ENCODE data around the gene TTBK1.

TTBK1 gene

GRCh38 chr6:43271103-43271815, 28.0 kb downstream of the TTBK1 start:
- H3K27ac ChIP-seq (ENCODE audit: low read depth, low read length): no peak overlapping the region
- no peak overlapping the region for H3K23ac ChIP-seq (ENCODE audit: low read length)
- peaks cover 9% of the 10 kb centered on the region for H3K9me3 ChIP-seq (ENCODE audit: insufficient read depth, low read depth, low read length)
- no peaks in the 10 kb centered on the region for H3K79me2 ChIP-seq (ENCODE audit: control insufficient read depth, insufficient read depth, low read length, poor library complexity)
- no peak overlapping the region for H4K12ac ChIP-seq (ENCODE audit: low read depth, low read length)
- H3K14ac ChIP-seq (ENCODE audit: low read length): no peak overlapping the region
- no peak overlapping the region for H4K8ac ChIP-seq (ENCODE audit: low read depth, low read length)
- no peak overlapping the region for H2AK5ac ChIP-seq (ENCODE audit: low read length)
- no peak overlapping the region for H2BK120ac ChIP-seq (ENCODE audit: insufficient read depth, low read length, poor library complexity)
- no peak overlapping the region for H3K18ac ChIP-seq (ENCODE audit: low read length)
- no peak overlapping the region for H3K4me2 ChIP-seq (ENCODE audit: low read length)
- H3K79me1 ChIP-seq (ENCODE audit: low read length): no peaks in the 10 kb centered on the region
- no peak for DNase-seq
- H2BK5ac ChIP-seq (ENCODE audit: low read depth, low read length, poor library complexity): no peak overlapping the region
- peak overlapping the region; percentile 2 for H3K4me3 ChIP-seq (ENCODE audit: low read depth, low read length)
- no peak overlapping the region for H4K91ac ChIP-seq (ENCODE audit: low read depth, low read length)
- no peak overlapping the region for H2BK12ac ChIP-seq (ENCODE audit: low read length)
- peaks cover 29% of the 10 kb centered on the region for H3K27me3 ChIP-seq (ENCODE audit: insufficient read depth, low read length)
- no peak overlapping the region for H2AFZ ChIP-seq (ENCODE audit: insufficient read depth, low read length, poor library complexity)
- no CpG with 5 or more reads among the region's 8 CpGs for WGBS (ENCODE audit: extremely low coverage, insufficient coverage, insufficient read length)
- no peaks in the 10 kb centered on the region for H3K36me3 ChIP-seq (ENCODE audit: control insufficient read depth in 1 of 2, insufficient read depth in 2 of 2, low read length in 2 of 2)
- no peak overlapping the region for H3K4ac ChIP-seq (ENCODE audit: low read depth, low read length)
- H3K9ac ChIP-seq (ENCODE audit: low read length): no peak overlapping the region
- peaks cover 4 to 10% of the 10 kb centered on the region in 2 experiments for H3K4me1 ChIP-seq (ENCODE audit: control insufficient read depth in 1 of 2, insufficient read depth in 2 of 2, low read length in 2 of 2)

DNA sequence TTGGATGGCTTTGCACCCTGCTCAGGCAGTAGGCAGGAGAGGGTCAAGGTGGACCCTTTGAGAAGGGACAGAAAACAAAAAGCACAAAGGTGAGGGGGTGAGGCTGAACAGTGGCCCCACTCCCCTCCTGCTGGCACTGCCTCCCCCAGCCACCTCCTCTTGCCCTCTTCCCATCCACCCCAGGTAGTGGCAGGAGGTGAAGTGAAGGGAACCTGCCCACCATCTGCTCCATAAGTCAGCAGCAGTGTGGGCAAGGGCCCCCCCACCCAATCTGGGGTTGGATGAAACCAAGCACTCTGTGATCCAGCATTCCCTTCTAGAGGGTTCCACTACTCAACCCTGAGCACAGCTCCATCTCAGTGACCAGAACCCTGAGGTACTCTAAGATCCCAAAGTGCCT, 28.7 kb downstream of the TTBK1 start:
- H4K12ac ChIP-seq (ENCODE audit: low read depth, low read length): no peak overlapping the region

DNA sequence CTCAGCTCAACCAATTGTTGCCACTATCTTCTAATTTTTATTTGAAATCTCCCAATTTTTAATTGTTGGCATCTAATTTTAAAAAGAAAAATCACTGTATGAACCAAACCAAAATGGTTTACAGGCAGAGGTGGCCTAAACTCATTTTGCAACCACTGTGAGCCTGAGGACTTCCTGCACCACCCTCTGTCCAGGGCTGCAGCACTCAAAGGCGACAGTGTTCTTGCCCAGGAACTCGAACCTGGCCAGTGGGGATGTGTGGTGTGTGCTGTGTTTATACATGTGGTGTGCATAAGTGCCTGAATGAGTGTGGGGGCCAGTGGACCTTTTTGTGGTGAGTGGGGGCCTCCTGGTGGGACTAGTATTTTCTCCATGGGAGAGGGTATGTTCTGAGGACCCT, 30.4 kb downstream of the TTBK1 start:
- Histone ChIP-seq H3K18ac (ENCODE audit: low read length) (no peak overlapping the region), H4K12ac (ENCODE audit: low read depth, low read length) (no peak overlapping the region), H3K36me3 (ENCODE audit: control insufficient read depth in 1 of 2, insufficient read depth in 2 of 2, low read length in 2 of 2) (no peaks in the 10 kb centered on the region), H3K79me1 (ENCODE audit: low read length) (no peaks in the 10 kb centered on the region), H2BK12ac (ENCODE audit: low read length) (no peak overlapping the region), H2AK5ac (ENCODE audit: low read length) (no peak overlapping the region), H3K9me3 (ENCODE audit: insufficient read depth, low read depth, low read length) (peaks cover 16% of the 10 kb centered on the region), H2AFZ (ENCODE audit: insufficient read depth, low read length, poor library complexity) (no peak overlapping the region), H3K27ac (ENCODE audit: low read depth, low read length) (no peak overlapping the region), H3K4me1 (ENCODE audit: control insufficient read depth in 1 of 2, insufficient read depth in 2 of 2, low read length in 2 of 2) (peaks cover 4 to 8% of the 10 kb centered on the region in 2 experiments), H3K4me3 (ENCODE audit: low read depth, low read length) (no peak overlapping the region), H4K8ac (ENCODE audit: low read depth, low read length) (no peak overlapping the region), H3K4ac (ENCODE audit: low read depth, low read length) (no peak overlapping the region), H2BK5ac (ENCODE audit: low read depth, low read length, poor library complexity) (no peak overlapping the region), H3K79me2 (ENCODE audit: control insufficient read depth, insufficient read depth, low read length, poor library complexity) (no peaks in the 10 kb centered on the region), H3K23ac (ENCODE audit: low read length) (no peak overlapping the region), H3K14ac (ENCODE audit: low read length) (no peak overlapping the region), H3K9ac (ENCODE audit: low read length) (no peak overlapping the region), H3K27me3 (ENCODE audit: insufficient read depth, low read length) (peaks cover 41% of the 10 kb centered on the region), H4K91ac (ENCODE audit: low read depth, low read length) (no peak overlapping the region), H2BK120ac (ENCODE audit: insufficient read depth, low read length, poor library complexity) (no peak overlapping the region), H3K4me2 (ENCODE audit: low read length) (no peak overlapping the region)
- no peak for DNase-seq
- WGBS (ENCODE audit: extremely low coverage, insufficient coverage, insufficient read length): no CpG with 5 or more reads among the region's 2 CpGs

More for the DNA sequence above, 28.7 kb downstream of the TTBK1 start:
- no peak overlapping the region for H3K18ac ChIP-seq (ENCODE audit: low read length)
- H3K4me1 ChIP-seq (ENCODE audit: control insufficient read depth in 1 of 2, insufficient read depth in 2 of 2, low read length in 2 of 2): peaks cover 4 to 10% of the 10 kb centered on the region in 2 experiments
- no peaks in the 10 kb centered on the region for H3K36me3 ChIP-seq (ENCODE audit: control insufficient read depth in 1 of 2, insufficient read depth in 2 of 2, low read length in 2 of 2)
- no peak overlapping the region for H3K27ac ChIP-seq (ENCODE audit: low read depth, low read length)
- H3K9ac ChIP-seq (ENCODE audit: low read length): no peak overlapping the region
- H2AFZ ChIP-seq (ENCODE audit: insufficient read depth, low read length, poor library complexity): no peak overlapping the region
- peaks cover 10% of the 10 kb centered on the region for H3K9me3 ChIP-seq (ENCODE audit: insufficient read depth, low read depth, low read length)
- H3K79me2 ChIP-seq (ENCODE audit: control insufficient read depth, insufficient read depth, low read length, poor library complexity): no peaks in the 10 kb centered on the region
- H2BK5ac ChIP-seq (ENCODE audit: low read depth, low read length, poor library complexity): no peak overlapping the region
- H3K4ac ChIP-seq (ENCODE audit: low read depth, low read length): no peak overlapping the region
- peaks cover 35% of the 10 kb centered on the region for H3K27me3 ChIP-seq (ENCODE audit: insufficient read depth, low read length)
- no peak for DNase-seq
- no peak overlapping the region for H2BK12ac ChIP-seq (ENCODE audit: low read length)
- no peak overlapping the region for H4K91ac ChIP-seq (ENCODE audit: low read depth, low read length)
- H2BK120ac ChIP-seq (ENCODE audit: insufficient read depth, low read length, poor library complexity): no peak overlapping the region
- H3K14ac ChIP-seq (ENCODE audit: low read length): no peak overlapping the region
- H3K4me2 ChIP-seq (ENCODE audit: low read length): no peak overlapping the region
- H3K23ac ChIP-seq (ENCODE audit: low read length): no peak overlapping the region
- H3K79me1 ChIP-seq (ENCODE audit: low read length): no peaks in the 10 kb centered on the region
- H3K4me3 ChIP-seq (ENCODE audit: low read depth, low read length): no peak overlapping the region
- H2AK5ac ChIP-seq (ENCODE audit: low read length): no peak overlapping the region
- no peak overlapping the region for H4K8ac ChIP-seq (ENCODE audit: low read depth, low read length)

DNA sequence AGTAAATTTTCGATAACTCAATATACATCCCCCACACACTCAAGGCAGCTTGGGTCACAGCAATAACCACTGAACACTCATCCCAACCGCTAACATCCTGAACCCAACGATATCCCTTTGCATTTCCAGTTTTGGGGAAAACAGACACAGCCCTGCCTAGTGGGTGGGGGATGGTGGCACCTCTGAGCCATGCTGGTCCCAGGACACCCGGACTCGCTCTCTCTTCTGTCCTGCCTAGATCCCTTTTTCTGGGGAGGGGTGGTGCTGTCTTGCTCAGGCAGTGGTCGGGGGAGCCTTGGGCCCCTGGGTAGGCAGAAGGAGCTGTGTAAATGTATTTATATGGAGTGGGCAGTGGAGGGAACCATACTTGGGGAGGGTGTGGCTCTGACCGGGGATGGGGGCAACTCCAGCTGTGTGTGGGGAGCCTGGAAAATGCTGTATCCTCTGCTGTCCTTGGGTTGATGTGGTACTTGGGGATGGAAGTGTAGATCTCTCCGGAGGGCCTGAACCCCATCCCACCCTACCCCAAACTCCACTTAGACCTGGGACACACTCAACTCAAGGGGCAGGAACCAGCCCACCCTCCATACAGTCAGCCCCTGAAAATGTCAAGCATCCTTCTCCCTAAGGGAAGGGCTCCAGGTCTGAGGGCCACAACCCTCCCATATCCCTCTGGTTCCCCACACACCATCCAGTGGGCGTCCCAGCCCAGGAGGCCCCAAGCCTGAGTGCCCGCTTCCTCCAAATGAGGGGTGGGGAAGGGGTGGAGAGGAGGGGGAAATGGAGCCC, 31.0 kb downstream of the TTBK1 start:
- no peak overlapping the region for H3K14ac ChIP-seq (ENCODE audit: low read length)
- no peak for DNase-seq

More for the DNA sequence above, 31.0 kb downstream of the TTBK1 start:
- no peak overlapping the region for H3K4me2 ChIP-seq (ENCODE audit: low read length)
- no peak overlapping the region for H3K23ac ChIP-seq (ENCODE audit: low read length)
- no peak overlapping the region for H2BK5ac ChIP-seq (ENCODE audit: low read depth, low read length, poor library complexity)
- H2AFZ ChIP-seq (ENCODE audit: insufficient read depth, low read length, poor library complexity): no peak overlapping the region
- WGBS (ENCODE audit: extremely low coverage, insufficient coverage, insufficient read length): no CpG with 5 or more reads among the region's 10 CpGs
- H2BK120ac ChIP-seq (ENCODE audit: insufficient read depth, low read length, poor library complexity): no peak overlapping the region
- peaks cover 16% of the 10 kb centered on the region for H3K9me3 ChIP-seq (ENCODE audit: insufficient read depth, low read depth, low read length)
- peaks cover 41% of the 10 kb centered on the region for H3K27me3 ChIP-seq (ENCODE audit: insufficient read depth, low read length)
- H3K4ac ChIP-seq (ENCODE audit: low read depth, low read length): no peak overlapping the region
- no peaks in the 10 kb centered on the region for H3K79me1 ChIP-seq (ENCODE audit: low read length)
- no peak overlapping the region for H3K27ac ChIP-seq (ENCODE audit: low read depth, low read length)
- H3K36me3 ChIP-seq (ENCODE audit: control insufficient read depth in 1 of 2, insufficient read depth in 2 of 2, low read length in 2 of 2): no peaks in the 10 kb centered on the region
- H2AK5ac ChIP-seq (ENCODE audit: low read length): no peak overlapping the region
- H4K12ac ChIP-seq (ENCODE audit: low read depth, low read length): no peak overlapping the region
- no peak overlapping the region for H3K4me3 ChIP-seq (ENCODE audit: low read depth, low read length)
- H3K79me2 ChIP-seq (ENCODE audit: control insufficient read depth, insufficient read depth, low read length, poor library complexity): no peaks in the 10 kb centered on the region
- peaks cover 2 to 6% of the 10 kb centered on the region in 2 experiments for H3K4me1 ChIP-seq (ENCODE audit: control insufficient read depth in 1 of 2, insufficient read depth in 2 of 2, low read length in 2 of 2)
- H3K9ac ChIP-seq (ENCODE audit: low read length): no peak overlapping the region
- no peak overlapping the region for H4K91ac ChIP-seq (ENCODE audit: low read depth, low read length)
- no peak overlapping the region for H3K18ac ChIP-seq (ENCODE audit: low read length)
- H2BK12ac ChIP-seq (ENCODE audit: low read length): no peak overlapping the region
- no peak overlapping the region for H4K8ac ChIP-seq (ENCODE audit: low read depth, low read length)

Data from trophoblast cell (in vitro differentiated cells and primary cell).